ENCODE results near the gene LOXL4.

The LOXL4 gene

GRCh38 chr10:98209441-98209840 lies 58.6 kb downstream of the LOXL4 start:
- H3K4me3 ChIP-seq (ENCODE audit: control insufficient read depth, low read depth, low read length) = no peak overlapping the region
- no peak for DNase-seq (ENCODE audit: low read depth)
- no peak for TF ChIP-seq CTCF (conservative IDR thresholded peaks at IDR 0.05; ENCODE audit: control insufficient read depth, insufficient read depth, low read depth, low read length)

- no peak for TF ChIP-seq CTCF (conservative IDR thresholded peaks at IDR 0.05; ENCODE audit: control insufficient read depth, insufficient read depth, low read depth, low read length)
- no peak overlapping the region for H3K4me3 ChIP-seq (ENCODE audit: control insufficient read depth, low read depth, low read length)
- DNase-seq (ENCODE audit: low read depth) = no peak
Observed at GRCh38 chr10:98208925-98209324, 59.1 kb downstream of the LOXL4 start.

- no peak for TF ChIP-seq CTCF (conservative IDR thresholded peaks at IDR 0.05; ENCODE audit: control insufficient read depth, insufficient read depth, low read depth, low read length)
- no peak for DNase-seq (ENCODE audit: low read depth)
- no peak overlapping the region for H3K4me3 ChIP-seq (ENCODE audit: control insufficient read depth, low read depth, low read length)
Observed at GRCh38 chr10:98205351-98205750, 62.6 kb downstream of the LOXL4 start.

GRCh38 chr10:98202378-98202777 lies 65.6 kb downstream of the LOXL4 start:
- DNase-seq (ENCODE audit: low read depth) = no peak
- H3K4me3 ChIP-seq (ENCODE audit: control insufficient read depth, low read depth, low read length) = no peak overlapping the region
- TF ChIP-seq CTCF (conservative IDR thresholded peaks at IDR 0.05; ENCODE audit: control insufficient read depth, insufficient read depth, low read depth, low read length) = no peak

- TF ChIP-seq CTCF (conservative IDR thresholded peaks at IDR 0.05; ENCODE audit: control insufficient read depth, insufficient read depth, low read depth, low read length) = no peak
- no peak overlapping the region for H3K4me3 ChIP-seq (ENCODE audit: control insufficient read depth, low read depth, low read length)
- no peak for DNase-seq (ENCODE audit: low read depth)
Observed at GRCh38 chr10:98201760-98202159, 66.2 kb downstream of the LOXL4 start.
